GM19351 (cell line): ENCODE data around the gene TPI1.

Source experiments
- ATAC-seq: cut with Tn5 transposase; IDR thresholded peaks from one replicate; pipeline ENCODE4 v1.9.1; 2021; ENCODE audit warnings: mild to moderate bottlenecking, moderate library complexity; ENCODE audit not compliant: unreplicated experiment

The TPI1 gene

GRCh38 chr12:6828781-6829535 is 38.4 kb upstream of the TPI1 start:
- ATAC-seq = no peak

- ATAC-seq = no peak
These were observed 37.7 kb upstream of the TPI1 start for GRCh38 chr12:6829536-6830220.

DNA sequence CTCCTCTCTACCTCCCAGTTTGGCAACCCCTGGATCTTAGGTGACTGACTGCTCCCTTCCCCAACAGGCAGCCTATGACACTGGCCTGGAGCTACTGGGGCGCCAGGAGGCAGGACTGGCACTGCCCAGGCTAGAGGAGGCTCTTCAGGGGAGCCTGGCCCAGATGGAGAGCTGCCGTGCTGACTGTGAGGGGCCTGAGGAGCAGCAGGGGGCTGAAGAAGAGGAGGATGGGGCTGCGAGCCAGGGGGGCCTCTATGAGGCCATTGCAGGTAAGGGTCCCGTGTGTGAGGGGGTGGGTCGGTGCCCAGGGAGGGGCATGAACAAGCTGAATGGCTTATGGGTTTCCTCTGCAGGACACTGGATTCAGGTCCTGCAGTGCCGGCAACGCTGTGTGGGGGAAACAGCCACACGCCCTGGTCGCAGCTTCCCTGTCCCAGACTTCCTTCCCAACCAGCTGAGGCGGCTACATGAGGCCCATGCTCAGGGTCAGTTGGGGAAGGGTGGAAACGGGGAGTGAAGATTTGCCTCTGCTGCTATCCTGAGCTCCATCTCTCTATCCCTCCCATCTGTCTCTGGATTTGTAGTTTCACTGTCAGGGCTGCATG is 36.9 kb upstream of the TPI1 start:
- no peak for ATAC-seq

DNA sequence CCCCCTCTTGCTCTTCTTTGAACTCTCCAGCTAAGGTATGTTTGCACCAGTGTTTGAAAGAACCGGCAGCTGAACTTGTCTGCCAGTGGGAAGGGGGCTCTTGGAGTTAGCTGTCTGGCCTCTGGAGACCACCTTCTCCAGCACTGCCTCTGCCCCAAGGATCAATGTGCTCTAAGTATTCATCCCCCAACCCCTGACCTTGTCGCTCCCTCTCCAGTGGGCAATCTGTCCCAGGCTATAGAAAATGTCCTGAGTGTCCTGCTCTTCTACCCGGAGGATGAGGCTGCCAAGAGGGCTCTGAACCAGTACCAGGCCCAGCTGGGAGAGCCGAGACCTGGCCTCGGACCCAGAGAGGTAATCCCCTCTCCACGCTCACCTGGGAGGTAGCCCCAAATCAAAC is 36.3 kb upstream of the TPI1 start:
- no peak for ATAC-seq

- no peak for ATAC-seq
These were observed 35.8 kb upstream of the TPI1 start for GRCh38 chr12:6831450-6831995.

GRCh38 chr12:6832125-6832524 is 35.2 kb upstream of the TPI1 start:
- no peak for ATAC-seq

- no peak for ATAC-seq
These were observed 34.0 kb upstream of the TPI1 start for GRCh38 chr12:6833189-6833890.

DNA sequence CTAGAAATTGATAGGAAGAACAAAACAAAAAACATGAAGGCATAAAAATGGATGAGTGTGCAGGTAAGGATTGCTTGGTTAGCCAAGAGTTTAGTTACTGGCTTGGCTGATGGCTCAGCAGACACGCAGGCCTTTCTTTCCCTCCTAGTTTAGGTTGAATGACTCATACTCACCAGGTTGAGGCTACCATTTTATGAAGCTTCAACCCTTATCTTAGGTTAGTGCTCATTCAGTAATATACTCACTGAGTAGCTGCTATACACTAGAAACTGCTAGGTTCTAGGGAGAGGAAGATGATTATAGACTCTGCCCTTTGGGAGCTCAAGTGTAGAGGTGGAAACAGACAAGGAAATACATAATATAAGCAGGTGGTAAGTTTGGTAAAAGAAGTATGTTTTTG is 33.1 kb upstream of the TPI1 start:
- no peak for ATAC-seq

GRCh38 chr12:6834873-6835272 is 32.5 kb upstream of the TPI1 start:
- ATAC-seq = no peak

GRCh38 chr12:6836851-6837250 is 30.5 kb upstream of the TPI1 start:
- no peak for ATAC-seq

DNA sequence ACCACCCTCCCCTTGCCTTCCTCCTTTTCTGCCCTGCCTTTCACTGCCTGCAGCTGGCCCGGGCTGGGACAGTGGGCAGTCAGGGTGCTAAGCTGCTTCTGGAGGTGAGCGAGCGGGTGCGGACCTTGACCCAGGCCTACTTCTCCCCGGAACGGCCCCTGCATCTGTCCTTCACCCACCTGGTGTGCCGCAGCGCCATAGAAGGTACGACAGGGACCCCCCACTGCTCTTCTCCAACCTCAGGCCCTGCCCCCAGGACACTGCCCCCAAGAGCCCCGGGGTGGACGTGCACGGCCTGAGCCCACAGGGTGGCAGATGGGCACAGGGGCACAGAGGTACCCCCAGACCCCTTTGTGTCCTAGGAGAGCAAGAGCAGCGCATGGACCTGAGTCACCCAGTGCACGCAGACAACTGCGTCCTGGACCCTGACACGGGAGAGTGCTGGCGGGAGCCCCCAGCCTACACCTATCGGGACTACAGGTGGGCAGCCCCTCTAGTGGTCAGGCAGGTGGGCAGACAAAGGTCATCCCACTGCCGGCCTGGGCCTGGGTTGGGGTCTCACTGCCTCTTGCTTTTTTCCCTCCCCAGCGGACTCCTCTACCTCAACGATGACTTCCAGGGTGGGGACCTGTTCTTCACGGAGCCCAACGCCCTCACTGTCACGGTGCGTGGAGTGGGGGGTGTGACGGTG is 29.8 kb upstream of the TPI1 start:
- ATAC-seq = no peak

DNA sequence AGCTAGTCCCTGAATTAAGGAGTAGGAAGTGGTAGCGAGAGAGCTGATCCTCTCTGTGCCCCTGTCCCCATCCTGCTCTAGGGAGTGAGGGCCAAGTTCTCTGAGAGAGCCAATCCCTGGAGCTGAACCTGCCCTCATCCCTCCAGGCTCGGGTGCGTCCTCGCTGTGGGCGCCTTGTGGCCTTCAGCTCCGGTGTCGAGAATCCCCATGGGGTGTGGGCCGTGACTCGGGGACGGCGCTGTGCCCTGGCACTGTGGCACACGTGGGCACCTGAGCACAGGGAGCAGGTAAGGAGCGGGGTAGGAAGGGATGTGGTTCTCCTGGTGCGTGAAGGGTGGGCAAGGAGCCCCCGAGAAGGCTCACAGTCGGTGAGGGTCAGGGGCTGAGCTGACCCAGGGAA is 28.5 kb upstream of the TPI1 start:
- no peak for ATAC-seq

DNA sequence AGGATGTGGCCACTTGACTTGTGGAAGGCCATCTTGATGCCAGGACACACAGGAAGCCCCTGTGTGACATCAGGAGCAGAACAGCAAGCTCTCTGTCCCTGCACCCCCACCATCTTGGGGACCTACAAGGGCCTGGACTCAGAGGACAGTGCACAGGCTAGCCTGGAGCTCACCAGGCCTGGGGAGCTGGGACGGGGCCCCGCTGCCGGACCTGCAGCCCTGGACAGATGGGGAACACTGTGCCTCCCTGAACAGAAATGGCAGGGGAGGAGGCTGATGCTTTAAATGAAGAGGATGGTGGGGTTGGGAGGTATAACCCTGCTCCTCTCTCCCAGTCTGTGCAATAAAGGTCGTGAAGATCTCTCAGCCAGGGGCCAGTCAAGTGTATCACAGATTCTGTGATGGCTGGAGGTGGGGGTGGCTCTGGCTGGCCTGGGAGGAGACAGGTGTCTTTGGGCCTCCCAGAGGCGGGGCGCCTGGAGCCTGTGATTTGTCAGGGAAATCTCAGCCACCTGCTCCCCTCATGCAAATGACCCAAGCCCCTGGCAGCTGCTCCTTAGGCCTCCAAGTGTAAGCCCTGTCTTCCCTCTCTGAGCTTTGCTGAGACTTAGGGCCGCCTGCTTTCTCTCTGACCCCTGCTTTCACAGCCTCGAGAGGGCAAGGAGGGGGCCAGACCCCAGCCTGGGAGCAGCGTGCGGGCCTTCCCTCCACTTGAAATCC is 27.7 kb upstream of the TPI1 start:
- ATAC-seq = peak; percentile 83

DNA sequence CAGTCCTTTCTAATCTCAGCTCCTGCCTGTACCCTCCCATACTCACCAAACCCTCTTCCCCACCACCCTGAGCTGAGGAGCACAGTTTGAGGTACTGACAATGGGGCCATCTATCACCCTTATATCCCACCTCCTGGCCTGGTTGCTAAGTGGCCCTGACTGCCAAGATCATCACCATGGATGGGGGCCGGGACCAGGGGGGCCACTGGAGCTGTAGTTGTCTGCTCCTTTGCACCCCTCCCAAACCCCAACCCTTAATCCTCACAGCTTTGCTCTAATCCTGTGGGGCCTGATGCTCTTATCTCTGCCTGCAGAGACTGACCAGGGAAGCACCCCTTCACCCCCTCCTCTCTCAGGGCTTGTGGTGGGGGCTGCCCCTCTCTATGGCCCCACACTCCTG is 27.0 kb upstream of the TPI1 start:
- ATAC-seq = no peak

DNA sequence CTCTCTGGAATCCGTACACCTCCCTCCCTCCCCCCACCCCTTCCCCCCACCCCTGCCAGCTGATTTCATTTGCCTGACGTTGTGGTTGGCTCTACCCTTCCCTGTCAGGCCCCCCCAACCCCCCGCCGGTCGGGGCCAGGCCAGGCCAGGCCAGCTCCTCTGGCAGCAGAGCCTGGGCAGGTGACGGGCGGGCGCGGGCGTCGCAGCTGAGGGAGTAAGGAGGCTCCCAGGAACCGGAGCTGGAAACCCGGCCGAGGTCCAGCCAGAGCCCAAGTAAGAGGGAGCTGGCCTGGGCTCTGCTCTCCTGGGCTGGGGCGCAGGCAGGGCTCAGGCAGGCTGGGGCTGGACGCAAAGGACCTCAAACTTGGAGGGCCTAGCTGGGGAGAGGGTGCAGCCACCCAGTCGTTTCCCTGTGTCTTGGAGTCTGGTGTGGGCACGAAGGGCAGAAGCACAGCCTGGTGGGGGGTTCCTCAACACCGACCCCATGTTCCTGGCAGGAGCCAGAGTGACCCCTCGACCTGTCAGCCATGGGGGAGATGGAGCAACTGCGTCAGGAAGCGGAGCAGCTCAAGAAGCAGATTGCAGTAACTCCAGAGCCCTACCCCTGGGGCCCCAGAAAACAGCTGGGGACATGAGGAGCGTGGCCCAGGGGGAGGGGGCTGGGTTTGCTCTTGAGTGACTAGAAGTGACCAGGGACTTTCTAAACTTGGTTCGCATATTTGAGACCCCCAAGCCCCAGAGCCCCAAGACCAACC is 26.4 kb upstream of the TPI1 start, which contains the start of gene GNB3:
Gene GNB3 (plus strand): TSS at position 165 of the 755 bp plus-strand sequence. CDS start 363 bp downstream, at position 528.
- no peak for ATAC-seq

GRCh38 chr12:6842075-6842474 is 25.3 kb upstream of the TPI1 start:
- no peak for ATAC-seq

- no peak for ATAC-seq
These were observed 24.0 kb upstream of the TPI1 start for GRCh38 chr12:6843118-6843902.

DNA sequence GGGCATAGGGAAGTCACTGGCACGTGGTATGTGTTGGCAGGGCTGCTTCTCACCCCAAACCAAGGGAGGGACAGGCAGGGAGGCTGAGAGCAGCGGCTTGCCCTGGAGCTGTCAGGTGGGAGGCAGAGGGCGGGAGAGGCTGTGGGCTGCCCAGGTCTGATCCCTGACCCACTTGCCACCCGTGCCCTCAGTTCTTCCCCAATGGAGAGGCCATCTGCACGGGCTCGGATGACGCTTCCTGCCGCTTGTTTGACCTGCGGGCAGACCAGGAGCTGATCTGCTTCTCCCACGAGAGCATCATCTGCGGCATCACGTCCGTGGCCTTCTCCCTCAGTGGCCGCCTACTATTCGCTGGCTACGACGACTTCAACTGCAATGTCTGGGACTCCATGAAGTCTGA is 21.9 kb upstream of the TPI1 start:
- no peak for ATAC-seq
